ENCODE results near the gene POU1F1.

The POU1F1 gene

DNA sequence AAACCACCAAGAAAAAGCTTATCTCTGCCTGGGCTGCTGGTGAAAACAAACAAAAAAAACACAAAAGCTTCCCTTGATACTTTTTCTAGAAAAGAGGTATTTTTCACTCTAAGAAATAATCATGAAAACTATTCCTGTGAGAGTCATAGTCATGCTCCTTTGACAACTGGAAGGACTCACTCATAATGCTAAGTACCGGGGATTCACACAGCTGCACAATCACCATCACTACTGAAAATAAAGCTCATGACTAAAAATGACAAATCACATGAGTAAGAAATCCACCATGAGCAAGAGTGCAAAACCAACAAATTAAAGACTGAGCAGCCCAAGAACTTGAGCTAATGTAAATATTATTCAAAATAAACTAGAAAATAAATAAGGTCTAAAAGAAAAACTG lies 10.6 kb upstream of the POU1F1 start:
- ChIA-PET CTCF (interaction anchor here (0.6 to 0.7 kb wide), 2 partner anchors 493 to 1158 kb away, joined by 4 to 5 read pairs; no protein-coding TSS in a partner anchor), POLR2A (ENCODE audit: low non-redundant PET) (no interaction called here)
- TF ChIP-seq, protein P1, sequence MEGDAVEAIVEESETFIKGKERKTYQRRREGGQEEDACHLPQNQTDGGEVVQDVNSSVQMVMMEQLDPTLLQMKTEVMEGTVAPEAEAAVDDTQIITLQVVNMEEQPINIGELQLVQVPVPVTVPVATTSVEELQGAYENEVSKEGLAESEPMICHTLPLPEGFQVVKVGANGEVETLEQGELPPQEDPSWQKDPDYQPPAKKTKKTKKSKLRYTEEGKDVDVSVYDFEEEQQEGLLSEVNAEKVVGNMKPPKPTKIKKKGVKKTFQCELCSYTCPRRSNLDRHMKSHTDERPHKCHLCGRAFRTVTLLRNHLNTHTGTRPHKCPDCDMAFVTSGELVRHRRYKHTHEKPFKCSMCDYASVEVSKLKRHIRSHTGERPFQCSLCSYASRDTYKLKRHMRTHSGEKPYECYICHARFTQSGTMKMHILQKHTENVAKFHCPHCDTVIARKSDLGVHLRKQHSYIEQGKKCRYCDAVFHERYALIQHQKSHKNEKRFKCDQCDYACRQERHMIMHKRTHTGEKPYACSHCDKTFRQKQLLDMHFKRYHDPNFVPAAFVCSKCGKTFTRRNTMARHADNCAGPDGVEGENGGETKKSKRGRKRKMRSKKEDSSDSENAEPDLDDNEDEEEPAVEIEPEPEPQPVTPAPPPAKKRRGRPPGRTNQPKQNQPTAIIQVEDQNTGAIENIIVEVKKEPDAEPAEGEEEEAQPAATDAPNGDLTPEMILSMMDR (conservative IDR thresholded peaks at IDR 0.05; ENCODE audit: low read depth) = no peak
- DNase-seq (ENCODE audit: low spot score) = no peak
- no peak overlapping the region for H3K27ac ChIP-seq

DNA sequence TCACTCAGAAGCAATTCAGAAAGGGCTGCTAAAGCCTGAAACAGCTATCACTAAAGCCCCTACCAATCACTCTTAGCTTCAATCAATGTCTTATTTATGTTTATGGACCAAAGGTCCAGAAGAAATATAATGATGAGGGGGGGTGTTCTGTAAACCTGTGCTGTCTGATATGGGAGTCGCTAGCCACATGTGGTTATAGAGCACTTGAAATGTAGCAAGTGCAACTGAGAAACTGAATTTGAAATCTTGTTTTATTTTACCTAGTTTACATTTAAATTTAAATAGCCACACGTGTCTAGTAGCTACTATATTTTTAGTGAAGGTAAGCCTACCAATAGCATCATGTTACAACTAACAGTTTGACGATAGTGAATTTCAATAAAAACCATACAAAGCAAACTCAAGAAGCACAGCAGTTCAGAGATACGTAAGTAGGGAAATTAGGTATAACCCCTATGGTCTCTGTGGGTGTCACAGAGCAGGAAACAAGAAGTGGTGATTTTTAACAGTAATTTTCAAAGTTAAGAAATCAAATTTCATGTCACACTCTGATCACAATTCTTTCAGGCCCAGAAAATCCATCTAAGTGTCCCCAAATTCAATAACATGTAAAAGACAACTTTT lies 3.6 kb downstream of the POU1F1 start:
- H3K27ac ChIP-seq = no peak overlapping the region
- CTCF ChIA-PET = no interaction called here
- TF ChIP-seq, protein P1 (conservative IDR thresholded peaks at IDR 0.05; ENCODE audit: low read depth) = no peak
- POLR2A ChIA-PET (ENCODE audit: low non-redundant PET) = no interaction called here
- DNase-seq (ENCODE audit: low spot score) = no peak

DNA sequence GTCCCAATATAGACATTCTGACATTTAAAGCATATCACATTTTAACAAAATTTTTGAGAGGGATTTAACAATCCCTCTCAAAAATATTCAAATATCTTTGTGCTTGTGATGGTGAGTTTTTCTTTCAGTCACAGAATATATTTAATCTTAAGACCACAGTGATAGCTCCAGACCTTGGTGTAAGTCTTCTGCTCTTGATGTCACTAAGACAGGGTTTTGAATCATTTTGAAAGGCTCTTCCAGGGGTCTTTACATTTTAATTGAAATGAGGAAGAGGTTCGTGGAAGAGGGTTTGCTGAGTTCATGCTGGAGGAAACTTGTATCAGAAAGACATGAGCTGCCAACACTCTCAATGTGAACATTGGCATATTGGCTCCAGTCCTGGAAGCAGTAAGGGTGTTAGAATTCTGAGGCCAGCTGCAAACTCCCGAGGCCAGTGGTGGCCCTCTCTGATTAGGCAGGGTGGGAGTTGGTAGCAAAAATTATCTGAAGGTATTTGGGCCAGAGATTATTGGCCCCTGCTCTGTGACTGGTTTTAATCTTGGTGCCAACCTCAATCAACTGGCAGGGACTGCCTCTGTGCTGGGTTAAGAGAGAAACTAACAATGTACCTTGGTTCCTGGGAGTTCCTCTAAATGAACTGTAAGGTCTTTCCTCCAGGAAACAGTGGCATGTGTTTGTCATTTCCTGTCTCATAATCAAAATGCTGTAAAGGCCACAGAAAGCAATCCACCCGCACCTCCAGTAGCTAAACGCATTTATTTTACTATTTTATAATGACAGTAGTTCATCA lies 5.3 kb downstream of the POU1F1 start:
- POLR2A ChIA-PET (ENCODE audit: low non-redundant PET) = no interaction called here
- no peak overlapping the region for H3K27ac ChIP-seq
- CTCF ChIA-PET = no interaction called here
- DNase-seq (ENCODE audit: low spot score) = no peak
- TF ChIP-seq, protein P1 (conservative IDR thresholded peaks at IDR 0.05; ENCODE audit: low read depth) = no peak

DNA sequence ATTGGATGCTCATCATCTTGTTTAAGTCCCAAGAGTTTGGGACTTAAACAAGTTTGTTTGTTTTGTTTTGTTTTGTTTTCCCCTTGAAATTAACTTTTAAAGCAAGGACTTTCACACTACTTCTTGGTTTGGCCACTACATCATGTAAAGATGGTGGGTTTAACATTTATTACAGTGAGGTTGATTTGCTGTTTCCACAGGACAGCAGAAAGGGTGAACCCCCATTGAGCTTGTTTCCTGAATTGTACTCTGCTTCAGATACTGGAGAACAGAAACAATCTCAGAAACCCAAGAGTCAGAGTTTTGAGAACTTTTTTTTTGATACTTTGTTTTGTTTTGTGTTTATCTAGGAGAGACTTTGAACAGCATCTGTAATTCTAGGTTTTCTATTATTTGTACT lies 6.7 kb downstream of the POU1F1 start:
- TF ChIP-seq, protein P1 (conservative IDR thresholded peaks at IDR 0.05; ENCODE audit: low read depth) = no peak
- ChIA-PET POLR2A (ENCODE audit: low non-redundant PET) (no interaction called here), CTCF (interaction anchor here (0.7 kb wide), 1 partner anchor 19 kb away, joined by 3 read pairs; no protein-coding TSS in a partner anchor)

DNA sequence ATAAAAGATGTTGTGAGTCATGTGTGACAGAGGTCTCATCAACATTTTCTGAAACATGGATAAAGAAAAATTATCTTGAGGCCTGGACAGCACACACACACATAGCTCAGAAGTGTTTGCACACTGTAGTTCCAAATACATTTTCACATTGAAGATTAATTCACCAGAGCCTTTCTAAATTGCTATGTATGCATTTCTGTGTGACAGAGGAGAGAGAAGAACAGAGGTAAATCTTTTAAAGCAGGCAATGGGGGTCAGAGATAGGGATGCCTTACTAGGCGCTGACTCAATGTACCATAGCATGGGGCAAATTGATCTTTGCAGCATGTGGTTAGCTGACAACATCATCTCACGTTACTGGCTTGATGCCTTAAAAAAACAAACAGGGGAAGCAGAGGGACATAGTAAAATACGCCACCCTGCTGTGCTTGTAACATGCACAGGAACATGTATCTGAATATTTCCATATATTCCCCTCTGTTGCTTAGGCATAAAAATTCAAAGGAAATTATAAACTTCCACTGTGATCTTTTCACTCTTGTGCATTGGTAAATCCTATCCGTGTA lies 7.7 kb downstream of the POU1F1 start:
- DNase-seq (ENCODE audit: low spot score) = no peak

More for the DNA sequence above, 6.7 kb downstream of the POU1F1 start:
- no peak for DNase-seq (ENCODE audit: low spot score)
- H3K27ac ChIP-seq = no peak overlapping the region

More for the DNA sequence above, 7.7 kb downstream of the POU1F1 start:
- CTCF ChIA-PET = no interaction called here
- POLR2A ChIA-PET (ENCODE audit: low non-redundant PET) = no interaction called here
- TF ChIP-seq, protein P1 (conservative IDR thresholded peaks at IDR 0.05; ENCODE audit: low read depth) = no peak
- no peak overlapping the region for H3K27ac ChIP-seq
